Activated naive CD8-positive, alpha-beta T cell treated with anti-CD3 and anti-CD28 coated beads, Interleukin-2, amount 10 ng/mL, durations not matched to agents 7 days and 5 days (primary cell): Measurements from ENCODE around the gene PRPS2. TPM values are rescaled to one million over a fixed set of nuclear protein-coding genes. Genes with fewer than 3 reads are reported as not detected.

Source experiments
- total RNA-seq, 2 experiments: library from RNA; stranded (reverse); gene quantifications; one replicate each; pipeline ENCODE4 v1.2.3, GENCODE V29; 2021

Gene PRPS2
- total RNA-seq, 2 experiments from 2014 or later, result 67.1 to 74.0 TPM

Other genes starting within 250 kb of the PRPS2 start
- gene TLR7, start 75.7 kb downstream of the PRPS2 start, total RNA-seq, result under 1 TPM; 0.31 to 0.33 TPM
- under 1 TPM; 0.11 to 0.17 TPM for gene TLR8, start 115.2 kb downstream of the PRPS2 start, total RNA-seq
- 1,000 to 10,000 TPM; 8,001 to 8,464 TPM for gene TMSB4X, start 183.7 kb downstream of the PRPS2 start, total RNA-seq